H1 (cell line): ENCODE results near the gene DHRS1. TPM values are rescaled to one million over a fixed set of nuclear protein-coding genes. Genes with fewer than 3 reads are reported as not detected.

Experiments
- ASH2L ChIP-seq: fragments of 200-600, 300-600 bp; sonication (generic); IDR thresholded peaks from one replicate; pipeline ENCODE4 v1.7.1; 2017; ENCODE audit warnings: low read length
- CBX5 ChIP-seq: fragments of 300-800, 300-1000 bp; sonication (generic); IDR thresholded peaks from 2 replicates; pipeline ENCODE4 v1.7.1; 2016; ENCODE audit warnings: antibody characterized with exemption, low read length, low read depth
- CEBPB ChIP-seq: IDR thresholded peaks from 2 replicates; pipeline ENCODE4 v1.6.1; 2012; ENCODE audit warnings: low read depth, low read length
- CHD2 ChIP-seq: IDR thresholded peaks from 2 replicates; pipeline ENCODE4 v1.6.1; 2012; ENCODE audit warnings: low read length, improper control_type of control experiment
- EGR1 ChIP-seq: IDR thresholded peaks from 2 replicates; pipeline ENCODE4 v1.6.1; 2011; ENCODE audit warnings: low read depth, low read length, borderline replicate concordance
- HDAC2 ChIP-seq, 2 experiments: fragments of 300-600 bp in 1 of 2; sonication (generic) in 1 of 2; IDR thresholded peaks; 2 replicates each; pipeline ENCODE4 v1.6.1; 2011 to 2012; ENCODE audit warnings: low read depth in 2 of 2, low read length in 2 of 2, mild to moderate bottlenecking in 2 of 2, moderate library complexity in 2 of 2, borderline replicate concordance in 1 of 2, inconsistent platforms in 1 of 2
- HDAC6 ChIP-seq: IDR thresholded peaks from one replicate; pipeline ENCODE4 v1.7.1; 2012; ENCODE audit warnings: low read depth, mild to moderate bottlenecking, inconsistent platforms, low read length, moderate library complexity
- KDM1A ChIP-seq: fragments of 200-600, 300-600 bp; sonication (generic); IDR thresholded peaks from 2 replicates; pipeline ENCODE4 v1.7.1; 2016; ENCODE audit warnings: mild to moderate bottlenecking, low read length, borderline replicate concordance
- KDM4A ChIP-seq: IDR thresholded peaks from one replicate; pipeline ENCODE4 v1.7.1; 2012; ENCODE audit warnings: low read depth, mild to moderate bottlenecking, moderate library complexity, low read length, inconsistent platforms; ENCODE audit not compliant: severe bottlenecking
- MAFK ChIP-seq: IDR thresholded peaks from 2 replicates; pipeline ENCODE4 v1.6.1; 2012; ENCODE audit warnings: low read depth, mild to moderate bottlenecking, improper control_type of control experiment, low read length
- PHF8 ChIP-seq: fragments of 200-600 bp; sonication (generic); conservative IDR thresholded peaks from 2 replicates; pipeline ENCODE4 v1.7.1; 2012; ENCODE audit warnings: low read depth, mild to moderate bottlenecking, inconsistent platforms, low read length, moderate library complexity
- POU5F1 ChIP-seq: IDR thresholded peaks from 2 replicates; pipeline ENCODE4 v1.6.1; 2011; ENCODE audit warnings: low read depth, mild to moderate bottlenecking, low read length, moderate library complexity
- SIRT6 ChIP-seq: IDR thresholded peaks from one replicate; pipeline ENCODE4 v1.7.1; 2012; ENCODE audit warnings: low read length, inconsistent platforms
- SIX5 ChIP-seq: IDR thresholded peaks from 2 replicates; pipeline ENCODE4 v1.6.1; 2011; ENCODE audit warnings: mild to moderate bottlenecking, low read depth, low read length
- SUZ12 ChIP-seq: fragments of 200-600 bp; sonication (generic); IDR thresholded peaks from 2 replicates; pipeline ENCODE4 v1.6.1; 2012; ENCODE audit warnings: mild to moderate bottlenecking, inconsistent platforms, low read length, moderate library complexity, mixed read lengths
- TAF1 ChIP-seq: IDR thresholded peaks from 2 replicates; pipeline ENCODE4 v1.6.1; 2011; ENCODE audit warnings: mild to moderate bottlenecking, low read depth, low read length
- TBP ChIP-seq: IDR thresholded peaks from 2 replicates; pipeline ENCODE4 v1.6.1; 2011; ENCODE audit warnings: low read depth, low read length, improper control_type of control experiment
- TEAD4 ChIP-seq: IDR thresholded peaks from 2 replicates; pipeline ENCODE4 v1.6.1; 2012; ENCODE audit warnings: low read depth, low read length, inconsistent platforms, mixed read lengths
- YY1 ChIP-seq: IDR thresholded peaks from 2 replicates; pipeline ENCODE4 v1.6.1; 2011; ENCODE audit warnings: low read depth, mild to moderate bottlenecking, low read length
- ZNF274 ChIP-seq: IDR thresholded peaks from 2 replicates; pipeline ENCODE4 v1.7.0; 2012; ENCODE audit warnings: low read length, borderline replicate concordance; ENCODE audit errors: extremely low read depth
- polyA plus RNA-seq, 7 experiments: library from polyadenylated mRNA; depleted of rRNA in 3 of 7; stranded (reverse) in 5 of 7; unstranded in 2 of 7; fragments of >200 nt in 5 of 7; fragments of 200-250 nt in 2 of 7; gene quantifications; 1 replicate in 5 of 7; 2 replicates in 1 of 7; 4 replicates in 1 of 7; pipeline versions ENCODE4 v1.2.1 to v1.2.3, GENCODE V29; 2011 to 2013; ENCODE audit warnings: missing spikeins in 2 of 7, mixed read lengths in 2 of 7
- total RNA-seq: library from RNA; stranded (reverse); fragmentation: NEBNext Ultra II Directional; extraction: Animal tissue kit (Norgen Biotek cat#: 25700); gene quantifications from 2 replicates; pipeline ENCODE4 v1.2.1, GENCODE V29; 2021
- TF ChIP-seq, protein P1 (sequence below): IDR thresholded peaks from 2 replicates; pipeline ENCODE4 v1.6.1; 2012; ENCODE audit warnings: low read length, inconsistent platforms
- TF ChIP-seq, protein P2 (sequence below): IDR thresholded peaks from 2 replicates; pipeline ENCODE4 v1.6.1; 2012; ENCODE audit warnings: inconsistent platforms
- TF ChIP-seq, protein P3 (sequence below): IDR thresholded peaks from 2 replicates; pipeline ENCODE4 v1.6.1; 2012; ENCODE audit warnings: inconsistent platforms

The DHRS1 gene
- total and polyA plus RNA-seq, 2 of the 8 experiments (the other 6 are each of a cell fraction or from before 2014, with no cell fraction given) = 8.8 to 31.7 TPM

DNA sequence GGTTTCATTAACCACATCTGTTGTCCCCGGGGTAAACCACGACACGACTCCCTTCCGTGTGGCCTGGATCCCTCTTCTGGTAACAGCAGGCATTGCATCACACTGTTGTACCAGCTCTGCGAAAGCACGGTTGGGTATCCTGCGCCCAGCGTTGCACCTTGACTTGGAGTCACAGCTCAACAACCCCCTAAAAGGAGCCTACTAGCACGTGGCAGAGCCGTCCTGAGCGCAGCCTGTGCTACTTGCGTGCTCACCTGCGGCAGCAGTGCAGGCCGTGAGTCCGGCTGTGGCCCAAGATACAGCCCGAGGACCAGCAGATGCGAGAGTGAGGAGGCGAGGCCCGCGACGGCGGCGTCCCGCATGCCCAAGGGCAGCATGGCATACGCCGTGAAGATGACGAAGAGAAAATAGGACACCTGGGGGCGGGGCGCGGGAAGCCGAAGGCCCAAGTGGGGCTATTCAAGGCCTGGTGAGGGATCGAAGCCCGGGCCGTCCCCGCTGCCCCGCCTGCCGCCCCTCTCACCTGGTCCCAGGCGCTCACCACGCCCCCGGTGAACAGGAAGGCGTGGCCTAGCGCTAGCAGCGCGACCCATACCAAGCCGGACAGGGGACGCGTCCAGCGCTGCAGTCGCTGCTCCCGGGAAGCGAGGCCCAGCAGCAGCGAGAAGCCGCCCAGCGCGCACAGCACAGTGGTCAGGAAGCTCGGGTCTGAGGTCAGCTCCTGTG is 32.9 kb upstream of the DHRS1 start (continued):
- TF ChIP-seq, protein P1, sequence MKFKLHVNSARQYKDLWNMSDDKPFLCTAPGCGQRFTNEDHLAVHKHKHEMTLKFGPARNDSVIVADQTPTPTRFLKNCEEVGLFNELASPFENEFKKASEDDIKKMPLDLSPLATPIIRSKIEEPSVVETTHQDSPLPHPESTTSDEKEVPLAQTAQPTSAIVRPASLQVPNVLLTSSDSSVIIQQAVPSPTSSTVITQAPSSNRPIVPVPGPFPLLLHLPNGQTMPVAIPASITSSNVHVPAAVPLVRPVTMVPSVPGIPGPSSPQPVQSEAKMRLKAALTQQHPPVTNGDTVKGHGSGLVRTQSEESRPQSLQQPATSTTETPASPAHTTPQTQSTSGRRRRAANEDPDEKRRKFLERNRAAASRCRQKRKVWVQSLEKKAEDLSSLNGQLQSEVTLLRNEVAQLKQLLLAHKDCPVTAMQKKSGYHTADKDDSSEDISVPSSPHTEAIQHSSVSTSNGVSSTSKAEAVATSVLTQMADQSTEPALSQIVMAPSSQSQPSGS = no peak
- peak; percentile 49; the same call in 1 of the 2 replicates for TF ChIP-seq SUZ12
- no peak for TF ChIP-seq PHF8
- TF ChIP-seq POU5F1 = no peak
- TF ChIP-seq TBP = 0 out of 2 replicates have a peak, but pooled peaks have one; percentile 8
- TF ChIP-seq HDAC6 = no peak
- TF ChIP-seq SIX5 = no peak
- TF ChIP-seq, protein P2, sequence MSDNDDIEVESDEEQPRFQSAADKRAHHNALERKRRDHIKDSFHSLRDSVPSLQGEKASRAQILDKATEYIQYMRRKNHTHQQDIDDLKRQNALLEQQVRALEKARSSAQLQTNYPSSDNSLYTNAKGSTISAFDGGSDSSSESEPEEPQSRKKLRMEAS = peak; percentile 97
- TF ChIP-seq MAFK = no peak
- peak; percentile 90 for TF ChIP-seq CEBPB
- TF ChIP-seq, protein P3, sequence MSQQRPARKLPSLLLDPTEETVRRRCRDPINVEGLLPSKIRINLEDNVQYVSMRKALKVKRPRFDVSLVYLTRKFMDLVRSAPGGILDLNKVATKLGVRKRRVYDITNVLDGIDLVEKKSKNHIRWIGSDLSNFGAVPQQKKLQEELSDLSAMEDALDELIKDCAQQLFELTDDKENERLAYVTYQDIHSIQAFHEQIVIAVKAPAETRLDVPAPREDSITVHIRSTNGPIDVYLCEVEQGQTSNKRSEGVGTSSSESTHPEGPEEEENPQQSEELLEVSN = peak; percentile 95
- no peak for TF ChIP-seq YY1
- TF ChIP-seq KDM4A = peak; percentile 85
- TF ChIP-seq CHD2 = no peak
- TF ChIP-seq ASH2L = peak; percentile 78
- TF ChIP-seq CBX5 = no peak
- TF ChIP-seq KDM1A = no peak
- no peak for TF ChIP-seq TEAD4
- TF ChIP-seq EGR1 = no peak
- 0 out of 4 replicates have a peak, but pooled peaks of 1 of the 2 experiments have one; percentile 43 for TF ChIP-seq HDAC2 (IDR thresholded peaks at IDR 0.05; ENCODE audit: borderline replicate concordance in 1 of 2, low read depth in 2 of 2, low read length in 2 of 2)
- no peak for TF ChIP-seq TAF1
- TF ChIP-seq SIRT6 = no peak
- no peak for TF ChIP-seq ZNF274
